Hippocampal formation (tissue), 2 donors: Measurements from ENCODE around the gene TSFM.

Source experiments
- DNase-seq, 2 donors: peaks; one replicate each; lab custom pipeline; 2025; lab: John Stamatoyannopoulos, UW

TSFM gene

DNA sequence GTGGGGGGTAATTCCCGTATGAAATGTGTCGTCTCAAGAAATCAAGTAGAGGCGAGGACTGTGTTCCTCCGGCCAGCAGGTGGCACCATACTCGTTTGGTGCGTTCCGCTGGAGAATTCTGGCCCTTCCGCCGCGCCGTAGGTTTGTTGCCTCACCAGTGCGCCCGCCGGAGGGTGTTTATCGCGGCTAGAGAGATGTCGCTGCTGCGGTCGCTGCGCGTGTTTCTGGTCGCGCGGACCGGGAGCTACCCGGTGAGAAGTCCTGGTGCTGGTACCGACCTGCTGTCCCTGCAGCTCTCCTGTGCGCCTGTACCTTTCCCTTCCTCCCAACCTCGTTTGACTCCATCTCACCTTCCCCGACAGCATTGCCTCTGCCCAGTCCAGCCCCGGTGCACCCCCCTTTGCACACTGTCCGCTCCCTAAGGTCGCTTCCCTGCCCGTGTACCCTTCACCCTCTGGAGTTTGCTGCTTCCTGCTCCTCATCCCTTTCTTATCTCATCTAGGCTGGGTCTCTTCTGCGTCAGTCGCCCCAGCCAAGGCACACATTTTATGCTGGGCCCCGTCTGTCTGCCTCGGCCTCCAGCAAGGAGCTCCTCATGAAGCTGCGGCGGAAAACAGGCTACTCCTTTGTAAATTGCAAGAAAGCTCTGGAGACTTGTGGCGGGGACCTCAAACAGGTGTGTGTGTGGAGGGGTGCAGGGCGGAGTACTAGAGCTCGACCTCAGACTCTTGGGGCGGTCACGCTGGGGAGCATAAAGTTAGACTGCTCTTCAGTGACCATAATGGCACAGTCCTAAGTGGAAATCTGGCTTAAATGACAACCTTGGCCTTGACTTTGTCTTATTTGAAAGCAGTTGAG lies at the start of gene TSFM:
TSFM (plus strand) TSS at position 180 of the 858 bp plus-strand sequence; CDS start at position 195, 15 bp downstream.
- peak; percentile 85 to 92 for DNase-seq

DNA sequence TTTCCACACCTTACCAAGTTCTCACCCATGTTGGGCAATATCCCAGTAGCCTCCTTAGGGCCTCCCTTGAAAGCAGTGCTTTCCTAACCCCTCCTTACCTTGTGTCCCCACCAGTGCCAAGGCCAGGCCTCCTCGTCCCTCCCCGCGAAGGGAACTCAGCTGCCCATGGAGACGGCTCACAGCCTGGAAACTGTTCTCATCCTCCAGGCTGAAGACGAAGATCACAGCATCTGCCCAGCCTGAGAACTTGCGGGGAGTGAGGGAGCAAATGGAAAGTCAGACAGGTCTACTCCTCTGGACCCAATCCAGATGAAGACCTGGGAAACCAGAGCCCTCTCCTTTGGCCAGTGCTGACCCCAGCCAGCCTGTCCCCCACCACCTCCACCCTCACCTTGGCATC lies 48.7 kb upstream of the TSFM start:
- DNase-seq: no peak

DNA sequence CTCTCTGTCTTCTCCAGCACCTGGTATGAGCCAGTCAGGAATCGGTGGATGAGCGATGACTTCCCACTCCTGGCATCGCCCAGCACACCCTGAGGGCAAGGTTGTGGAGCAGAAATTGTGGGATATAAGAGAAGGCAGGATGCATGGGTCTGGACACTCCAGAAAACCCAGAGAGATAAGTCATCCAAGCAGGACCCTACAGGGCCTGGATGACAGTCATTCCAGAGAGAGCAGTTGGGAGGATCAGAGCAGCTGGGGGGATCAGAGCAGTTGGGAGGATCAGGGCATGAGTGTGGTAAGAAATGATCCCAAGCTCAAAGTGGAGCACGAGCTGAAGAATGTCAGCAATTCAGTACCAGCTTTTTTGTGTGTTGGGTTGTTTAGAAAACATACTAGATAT lies 48.0 kb upstream of the TSFM start:
- DNase-seq: no peak

- DNase-seq: no peak
These were observed 47.3 kb upstream of the TSFM start for GRCh38 chr12:57735198-57735855.

DNA sequence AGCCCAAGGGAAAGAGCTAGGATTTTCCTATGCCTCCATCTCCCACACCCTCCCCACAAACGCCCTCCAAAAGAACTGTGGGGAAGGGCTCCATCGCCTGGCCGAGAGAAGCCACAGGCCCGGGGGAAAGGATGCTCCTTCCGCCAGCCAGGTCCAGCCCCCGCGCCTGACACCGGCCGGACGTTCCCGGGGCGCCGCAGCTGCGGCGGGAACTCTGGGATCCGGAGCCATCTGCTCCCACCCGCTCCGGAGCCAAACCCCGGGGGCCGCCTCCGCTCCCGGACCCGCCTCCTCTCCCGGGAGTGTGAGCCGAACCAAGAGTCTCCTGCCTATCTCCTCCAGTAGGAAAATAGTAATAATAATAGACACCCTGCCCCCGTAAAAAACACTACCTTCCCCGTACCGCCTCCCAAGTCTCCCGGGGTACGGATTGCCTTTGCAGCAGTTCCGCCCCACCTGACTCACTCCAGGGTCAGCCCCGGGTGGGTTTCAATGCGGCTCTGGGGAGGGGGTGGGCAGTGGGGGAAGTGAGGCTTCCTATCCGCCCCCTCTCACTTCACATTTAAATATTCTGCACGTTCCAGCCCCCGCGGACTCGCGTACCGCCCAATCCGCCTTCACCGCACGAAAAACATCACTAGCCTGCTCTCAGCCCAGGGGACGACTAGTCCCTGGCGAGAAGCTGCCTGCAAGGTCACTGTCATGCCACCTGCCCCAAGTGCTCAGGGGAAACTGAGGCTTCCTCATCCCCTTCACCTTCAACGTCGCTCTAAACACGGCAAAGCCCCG lies 46.4 kb upstream of the TSFM start:
- DNase-seq: no peak

DNA sequence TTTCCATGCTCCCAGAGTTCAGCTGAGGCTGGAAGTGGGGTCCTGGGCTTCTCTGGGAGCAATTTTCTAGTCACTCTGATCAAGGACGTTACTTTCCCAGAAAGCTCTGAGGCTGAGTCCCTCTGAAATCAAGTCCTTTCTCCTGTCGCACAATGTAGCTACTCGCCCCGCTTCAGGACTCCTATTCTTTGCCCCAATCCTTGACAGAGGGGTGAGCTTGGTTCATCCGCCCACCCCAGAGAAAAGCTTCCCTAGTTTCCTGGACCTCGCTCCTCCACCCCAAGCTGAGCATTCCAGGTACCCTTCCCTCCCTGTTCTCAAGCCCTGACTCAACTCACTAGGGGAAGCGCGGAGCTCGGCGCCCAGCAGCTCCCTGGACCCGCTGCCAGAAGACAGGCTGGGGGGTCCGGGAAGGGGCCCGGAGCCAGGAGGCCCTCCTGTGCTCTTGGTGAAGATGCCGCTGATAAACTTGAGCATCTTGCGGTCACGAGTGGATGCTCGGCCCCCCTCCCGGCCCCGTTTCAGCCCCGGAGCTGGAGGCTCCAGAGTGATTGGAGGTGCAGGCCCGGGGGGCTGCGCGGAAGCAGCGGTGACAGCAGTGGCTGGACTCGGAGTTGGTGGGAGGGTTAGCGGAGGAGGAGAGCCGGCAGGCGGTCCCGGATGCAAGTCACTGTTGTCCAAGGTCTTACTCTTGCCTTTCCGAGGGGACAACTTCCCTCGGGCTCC lies 45.7 kb upstream of the TSFM start:
- no peak for DNase-seq

- no peak for DNase-seq
These were observed 44.8 kb upstream of the TSFM start for GRCh38 chr12:57737467-57738460.

GRCh38 chr12:57738661-57739237 lies 43.8 kb upstream of the TSFM start, which contains the start of gene AGAP2:
AGAP2 (minus strand) TSS chr12:57738742; CDS start chr12:57738246, 496 bp downstream.
- peak in 1 of 2 donors; percentile 27 for DNase-seq

DNA sequence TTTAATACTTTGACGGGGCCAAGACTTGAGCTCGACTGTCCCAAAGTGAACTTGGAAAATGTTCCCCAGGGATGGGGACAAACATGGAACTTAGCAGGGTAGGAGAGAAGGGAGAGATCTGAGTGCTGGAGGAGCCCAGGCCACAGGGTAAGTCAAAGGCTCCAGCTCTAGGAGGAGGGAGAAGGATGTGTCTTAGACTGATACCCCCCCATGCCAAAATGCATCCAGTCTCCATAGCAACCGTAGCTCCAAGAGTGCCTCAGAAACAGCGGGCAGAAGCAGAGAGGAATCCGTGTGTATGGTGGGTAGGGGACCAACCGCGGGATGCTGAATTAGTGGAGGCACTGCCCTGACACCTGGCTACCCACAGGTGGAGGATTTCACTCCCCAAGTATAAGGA lies 43.2 kb upstream of the TSFM start:
- DNase-seq: no peak

DNA sequence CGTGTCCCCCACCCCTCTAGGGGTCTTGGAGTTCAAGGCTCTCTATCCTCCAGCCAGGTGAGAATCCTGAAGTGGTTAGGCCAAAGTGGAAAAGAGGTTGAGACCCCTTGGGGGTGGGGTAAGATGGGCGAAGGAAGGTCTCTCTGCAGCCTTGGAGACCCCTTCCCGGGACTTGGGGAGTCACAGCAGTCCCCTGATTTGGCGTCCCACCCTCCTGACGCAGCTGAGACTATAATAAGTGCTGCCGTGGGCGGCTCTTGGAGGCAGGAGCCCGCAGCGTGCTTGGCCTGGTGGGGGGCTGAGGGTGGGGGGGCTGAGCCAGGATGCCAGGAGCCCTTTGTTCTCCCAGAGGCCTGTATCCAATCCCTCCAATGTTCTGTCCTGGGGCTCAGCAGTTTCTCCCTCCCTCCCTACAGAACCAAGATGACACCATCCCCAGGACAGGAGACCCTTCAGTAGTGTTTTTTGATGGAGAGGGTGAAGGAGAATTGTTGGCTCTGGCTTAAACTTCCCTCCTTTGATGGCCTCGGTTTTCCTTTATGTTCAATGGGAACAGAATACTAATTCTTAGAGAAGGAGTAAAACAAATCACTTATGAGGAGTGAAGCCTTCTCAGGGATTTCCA lies 42.6 kb upstream of the TSFM start:
- DNase-seq: no peak

DNA sequence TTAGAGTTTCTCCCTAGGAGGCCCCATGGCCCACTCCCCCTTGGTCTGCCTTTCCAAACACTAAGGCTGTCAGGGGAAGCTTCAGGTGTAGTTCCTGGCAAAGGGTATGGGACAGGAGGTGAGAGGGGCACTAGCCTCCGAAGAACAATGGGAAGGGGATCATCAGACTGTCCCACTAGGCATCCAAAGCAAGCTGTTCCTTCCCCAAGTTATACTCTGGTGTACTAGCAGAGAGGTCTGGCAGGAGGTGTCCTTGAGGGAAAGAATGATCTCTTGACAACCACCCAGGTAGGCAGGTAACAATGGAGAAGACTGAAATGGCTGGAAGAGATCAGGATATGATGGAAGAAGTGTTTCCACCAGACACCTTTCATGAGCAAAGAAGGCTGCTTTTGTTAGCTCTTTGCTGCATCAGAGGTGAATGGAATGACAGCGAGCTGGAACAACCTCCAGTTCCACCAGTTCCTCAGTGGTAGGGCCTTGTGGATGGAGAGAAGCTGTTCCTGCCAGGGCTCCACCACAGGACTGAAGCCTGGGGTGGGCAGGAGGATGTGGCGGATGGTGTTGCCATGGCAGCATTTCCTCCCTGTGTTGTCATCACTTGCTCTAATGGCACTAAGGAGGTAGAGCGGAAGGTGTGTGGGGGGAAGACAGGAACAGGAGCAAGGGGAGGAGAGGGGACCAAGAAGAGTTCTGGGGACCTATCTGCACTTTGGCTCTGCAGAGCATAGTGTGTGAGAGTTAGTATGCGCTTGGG lies 41.8 kb upstream of the TSFM start:
- no peak for DNase-seq

DNA sequence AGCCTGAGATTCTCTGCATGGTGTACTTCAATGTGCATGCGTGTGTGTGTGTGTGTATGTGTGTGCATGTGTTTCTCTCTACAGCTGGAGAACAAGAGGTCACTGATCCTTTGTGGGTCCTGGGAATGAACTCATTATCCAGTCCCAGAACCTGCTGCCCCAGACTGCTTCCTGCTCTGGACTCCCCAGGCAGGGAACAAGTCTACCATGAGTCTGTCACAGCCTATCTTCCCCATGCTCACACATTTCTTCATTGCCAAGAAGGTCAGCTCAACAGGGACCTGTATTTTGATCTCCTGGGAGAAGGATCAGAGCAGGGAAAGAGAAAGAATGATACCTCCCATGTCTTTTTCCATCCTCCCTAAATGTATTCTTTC lies 41.2 kb upstream of the TSFM start:
- DNase-seq: no peak

DNA sequence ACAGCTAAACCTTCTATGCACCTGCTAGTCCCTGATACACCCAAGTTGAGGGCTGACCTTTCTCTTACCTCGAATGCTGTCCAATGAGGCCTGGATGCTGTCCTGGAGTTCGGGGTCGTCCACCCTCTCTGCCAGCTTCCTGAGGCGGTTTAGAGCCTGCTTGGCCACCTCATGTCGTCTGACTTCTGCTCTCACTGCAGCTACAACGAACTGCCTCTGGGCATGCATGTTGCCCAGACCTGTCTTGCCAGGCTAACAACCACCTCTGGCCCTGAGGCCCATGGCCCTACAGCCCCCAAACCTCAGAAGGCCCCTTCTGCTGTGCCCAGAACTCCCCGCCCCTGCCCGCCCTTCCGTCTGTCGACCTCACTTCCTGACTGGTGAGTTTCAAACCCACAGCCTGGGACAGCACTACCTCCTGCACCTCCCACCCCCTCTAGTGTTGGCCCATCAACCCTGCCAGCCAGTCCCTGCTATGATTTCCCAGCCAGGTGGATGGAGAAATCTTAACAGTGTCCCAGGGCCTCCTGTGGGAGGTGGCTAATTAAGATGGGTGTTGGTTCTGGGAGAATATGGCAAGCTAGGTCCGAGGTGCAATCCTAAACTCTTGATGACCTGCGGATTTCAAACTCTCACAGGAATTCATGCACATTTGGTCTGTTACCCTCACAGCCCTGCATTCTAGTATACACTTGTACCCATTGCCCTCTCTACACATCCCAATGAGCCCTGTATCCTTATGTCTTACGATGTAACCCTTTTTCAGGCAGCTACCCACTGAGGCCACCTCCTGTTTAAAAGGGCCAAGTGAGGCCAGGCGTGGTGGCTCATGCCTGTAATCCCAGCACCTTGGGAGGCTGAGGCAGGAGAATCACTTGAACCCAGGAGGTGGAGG lies 40.5 kb upstream of the TSFM start:
- DNase-seq: no peak

DNA sequence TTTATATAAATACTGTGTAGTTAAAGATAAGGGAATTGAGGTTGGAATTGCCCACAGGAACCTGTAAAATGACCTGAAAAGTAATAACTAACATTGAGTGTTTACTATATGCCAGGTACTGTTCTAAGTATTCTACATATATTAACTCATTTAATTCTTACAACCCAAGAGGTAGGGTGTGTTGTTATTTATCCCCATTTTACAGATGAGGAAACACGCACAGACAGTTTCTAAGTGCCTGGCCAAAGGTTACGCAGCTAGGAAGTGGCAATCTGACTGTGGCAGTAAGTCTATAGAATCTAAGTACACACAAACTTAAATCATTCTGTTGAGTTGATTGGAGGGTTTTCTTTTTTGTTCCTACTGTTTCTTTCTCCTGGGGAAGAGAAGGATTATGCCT lies 38.8 kb upstream of the TSFM start:
- no peak for DNase-seq

DNA sequence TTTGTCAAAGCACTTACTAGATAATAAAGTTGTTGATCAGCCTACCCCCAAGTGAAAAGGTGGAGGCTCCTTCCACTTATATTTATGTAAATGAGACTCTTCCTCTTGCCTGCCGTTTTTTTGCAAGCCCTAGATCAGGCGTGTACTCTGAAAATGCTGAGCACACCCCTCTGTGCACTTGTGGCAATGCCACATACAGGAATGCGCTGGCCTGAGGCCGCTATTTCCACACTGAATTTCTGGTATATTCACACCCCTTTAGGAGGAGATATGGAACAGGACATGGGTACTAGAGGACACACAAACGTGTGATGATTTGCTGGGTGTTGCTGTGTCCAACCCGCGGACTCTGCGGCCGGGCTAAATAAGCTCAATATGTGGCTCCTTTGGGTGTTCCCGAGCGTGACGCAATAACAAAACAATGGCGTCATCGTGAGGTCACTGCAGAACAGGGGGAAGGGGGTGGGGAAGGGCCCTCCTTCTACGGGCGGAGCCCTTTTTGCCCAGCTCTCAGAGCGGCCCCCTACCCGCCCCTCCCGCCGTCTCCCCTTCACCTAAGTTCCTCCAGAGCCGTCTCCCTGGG lies 38.3 kb upstream of the TSFM start:
- DNase-seq: no peak

- DNase-seq: peak; percentile 91 to 99
These were observed 37.7 kb upstream of the TSFM start, which contains the start of gene TSPAN31 for GRCh38 chr12:57744777-57745484. TSPAN31 (plus strand) TSS chr12:57745039; CDS start chr12:57745155, 116 bp downstream.

DNA sequence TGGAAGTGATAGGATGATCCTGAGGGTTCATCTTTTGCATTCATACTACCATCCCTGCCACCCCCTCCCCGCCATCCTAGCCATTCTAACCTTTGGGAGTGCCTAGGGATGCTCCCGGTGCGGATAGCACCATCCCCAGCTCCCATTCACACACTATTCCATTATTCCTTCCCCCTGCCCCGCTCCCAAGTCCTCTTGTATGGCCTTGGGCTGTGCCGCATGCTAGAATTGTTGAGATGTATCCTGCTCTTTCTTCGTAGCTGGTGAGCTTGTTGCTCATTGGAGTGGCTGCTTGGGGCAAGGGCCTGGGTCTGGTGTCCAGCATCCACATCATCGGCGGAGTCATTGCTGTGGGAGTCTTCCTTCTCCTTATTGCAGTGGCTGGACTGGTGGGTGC lies 37.1 kb upstream of the TSFM start:
- DNase-seq: no peak
